Epithelial cell of esophagus (primary cell): ENCODE measurements around the gene PRKCZ.

Experiments
- DNase-seq: peaks from one replicate; pipeline ENCODE4 v3.0.0; 2010; ENCODE audit warnings: low read depth
- H3K4me3 ChIP-seq: 2 replicates; pipeline ENCODE4 v1.5.1; 2011; ENCODE audit warnings: mild to moderate bottlenecking, low read length, control low read depth
- CTCF ChIP-seq: IDR thresholded peaks from 2 replicates; pipeline ENCODE4 v1.5.1; 2011; ENCODE audit warnings: low read depth, mild to moderate bottlenecking, low read length, control low read depth, inconsistent platforms; ENCODE audit not compliant: insufficient read depth; ENCODE audit errors: missing control alignments

The PRKCZ gene

GRCh38 chr1:2205191-2205952 is 155.2 kb downstream of the PRKCZ start:
- DNase-seq = peak; percentile 93
- H3K4me3 ChIP-seq = peak overlapping the region; percentile 25
- TF ChIP-seq CTCF = no peak

GRCh38 chr1:2206813-2207487 is 156.7 kb downstream of the PRKCZ start:
- no peak overlapping the region for H3K4me3 ChIP-seq
- DNase-seq = no peak
- no peak for TF ChIP-seq CTCF

GRCh38 chr1:2208309-2209239 is 158.4 kb downstream of the PRKCZ start:
- no peak overlapping the region for H3K4me3 ChIP-seq
- no peak for TF ChIP-seq CTCF
- DNase-seq = peak; percentile 85

- H3K4me3 ChIP-seq = no peak overlapping the region
- DNase-seq = no peak
- TF ChIP-seq CTCF = no peak
Observed at GRCh38 chr1:2209400-2210083, 159.3 kb downstream of the PRKCZ start.

- H3K4me3 ChIP-seq = no peak overlapping the region
- no peak for TF ChIP-seq CTCF
- DNase-seq = peak; percentile 76
Observed at GRCh38 chr1:2210084-2210653, 160.0 kb downstream of the PRKCZ start.

- no peak overlapping the region for H3K4me3 ChIP-seq
- no peak for TF ChIP-seq CTCF
- DNase-seq = no peak
Observed at GRCh38 chr1:2210786-2211185, 160.6 kb downstream of the PRKCZ start.
